ENCODE results near the gene PLEKHH2. TPM values are rescaled to one million over a fixed set of nuclear protein-coding genes. Genes with fewer than 3 reads are reported as not detected.
A peak's percentile ranks its signal among the peaks of the same experiment; 100 is the strongest.
"Not testable (repeated sequence)": the region's sequence is repeated elsewhere in the genome, so short reads cannot be mapped to it uniquely, and the experiment has no call there.

Gene PLEKHH2
- 3.0 TPM for polyA plus RNA-seq (2013, experiment 1 of 2; ENCODE audit: insufficient read length)
- polyA plus RNA-seq (2013, experiment 2 of 2; ENCODE audit: insufficient read length): 2.4 TPM

- DNase-seq: peak; percentile 86
Measured at GRCh38 chr2:43637030-43637803, at the start of gene PLEKHH2. PLEKHH2 (plus strand) TSS chr2:43637260; CDS start chr2:43644674, 7,414 bp downstream.

GRCh38 chr2:43592443-43592842, 44.6 kb upstream of the PLEKHH2 start:
- DNase-seq: peak; percentile 88

GRCh38 chr2:43593254-43593653, 43.8 kb upstream of the PLEKHH2 start:
- no peak for DNase-seq

GRCh38 chr2:43594875-43595274, 42.2 kb upstream of the PLEKHH2 start:
- DNase-seq: no peak

GRCh38 chr2:43595603-43596412, 41.3 kb upstream of the PLEKHH2 start, which contains the start of gene THADA:
THADA (minus strand) TSS chr2:43596038; CDS start chr2:43592392, 3,646 bp downstream.
- peak; percentile 99 for DNase-seq

- not testable (repeated sequence) for DNase-seq
Measured at GRCh38 chr2:43600596-43600995, 36.5 kb upstream of the PLEKHH2 start.

GRCh38 chr2:43604674-43605073, 32.4 kb upstream of the PLEKHH2 start:
- DNase-seq: no peak

GRCh38 chr2:43605079-43605655, 31.9 kb upstream of the PLEKHH2 start:
- peak; percentile 39 for DNase-seq

- DNase-seq: no peak
Measured at GRCh38 chr2:43605851-43606250, 31.2 kb upstream of the PLEKHH2 start.

GRCh38 chr2:43609290-43609918, 27.7 kb upstream of the PLEKHH2 start:
- peak; percentile 32 for DNase-seq

- no peak for DNase-seq
Measured at GRCh38 chr2:43610361-43610760, 26.7 kb upstream of the PLEKHH2 start.

- peak; percentile 60 for DNase-seq
Measured at GRCh38 chr2:43611987-43612894, 24.8 kb upstream of the PLEKHH2 start.

- no peak for DNase-seq
Measured at GRCh38 chr2:43612944-43613343, 24.1 kb upstream of the PLEKHH2 start.

GRCh38 chr2:43616967-43617680, 19.9 kb upstream of the PLEKHH2 start:
- no peak for DNase-seq

- no peak for DNase-seq
Measured at GRCh38 chr2:43619511-43619910, 17.5 kb upstream of the PLEKHH2 start.

- DNase-seq: no peak
Measured at GRCh38 chr2:43622931-43623451, 14.1 kb upstream of the PLEKHH2 start.

- no peak for DNase-seq
Measured at GRCh38 chr2:43631618-43632317, 5.3 kb upstream of the PLEKHH2 start.

GRCh38 chr2:43634604-43635306, 2.3 kb upstream of the PLEKHH2 start:
- peak; percentile 91 for DNase-seq

GRCh38 chr2:43636153-43636552, 907 bp upstream of the PLEKHH2 start:
- not testable (repeated sequence) for DNase-seq
